NCI-H1048 (cell line): ENCODE measurements around the gene FGF22.
"Not testable (repeated sequence)": the region's sequence is repeated elsewhere in the genome, so short reads cannot be mapped to it uniquely, and the experiment has no call there.

ENCODE experiments used
- DNase-seq: peaks from one replicate; lab custom pipeline; 2025; lab: John Stamatoyannopoulos, UW

Gene FGF22

DNA sequence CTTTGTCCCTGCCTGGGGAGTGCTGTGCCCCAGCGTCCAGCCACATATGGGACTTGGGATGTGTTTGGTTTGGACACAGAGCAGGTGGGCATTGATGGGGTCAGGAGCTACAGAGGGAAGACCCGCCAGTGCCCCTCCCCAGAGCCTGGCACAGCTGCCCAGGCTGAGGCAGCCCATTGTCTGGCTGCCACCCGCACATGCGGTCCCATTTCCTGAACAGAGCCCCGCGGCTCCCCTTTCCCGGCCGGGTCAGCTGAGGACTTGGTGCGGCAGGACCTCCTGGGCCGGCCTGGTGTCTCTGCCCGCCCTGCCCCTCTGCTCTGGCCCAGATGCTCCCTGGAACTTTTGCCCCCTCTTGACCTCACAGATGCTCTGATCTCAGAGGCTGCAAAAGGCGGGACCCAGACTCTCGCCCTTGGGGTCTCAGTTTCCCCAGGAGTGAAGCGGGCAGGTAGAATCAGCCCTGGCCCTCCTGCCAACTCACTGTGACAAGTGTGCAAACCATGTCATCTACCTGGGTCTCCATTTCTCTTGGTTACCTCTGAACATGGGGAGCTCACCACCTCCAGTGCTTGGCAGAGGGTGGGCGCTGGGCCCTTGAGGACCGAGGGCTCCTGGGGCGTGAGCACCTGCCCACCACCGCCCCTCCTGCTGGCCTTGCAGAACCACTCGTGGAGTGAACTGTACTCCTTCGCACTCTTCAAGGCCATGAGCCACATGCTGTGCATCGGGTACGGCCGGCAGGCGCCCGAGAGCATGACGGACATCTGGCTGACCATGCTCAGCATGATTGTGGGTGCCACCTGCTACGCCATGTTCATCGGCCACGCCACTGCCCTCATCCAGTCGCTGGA, 32.2 kb upstream of the FGF22 start:
- no peak for DNase-seq

GRCh38 chr19:608155-609003, 31.3 kb upstream of the FGF22 start:
- no peak for DNase-seq

DNA sequence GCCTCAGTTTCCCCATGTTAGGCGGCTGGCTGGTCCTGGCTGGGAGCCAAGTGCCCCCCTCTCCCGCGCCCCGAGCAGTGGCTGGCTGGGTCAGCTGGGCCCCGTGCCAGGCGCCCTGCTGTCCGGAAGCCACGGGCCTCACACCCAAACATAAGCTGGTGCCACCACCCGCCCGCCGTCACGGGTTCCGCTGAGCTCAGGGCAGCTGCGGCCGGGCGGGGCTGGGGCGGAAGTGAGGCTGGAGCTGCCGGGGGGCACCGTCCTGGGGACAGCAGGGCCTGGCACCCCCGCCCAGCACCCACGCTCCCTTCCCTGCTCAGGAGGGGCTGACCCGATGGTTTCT, 30.7 kb upstream of the FGF22 start:
- no peak for DNase-seq

DNA sequence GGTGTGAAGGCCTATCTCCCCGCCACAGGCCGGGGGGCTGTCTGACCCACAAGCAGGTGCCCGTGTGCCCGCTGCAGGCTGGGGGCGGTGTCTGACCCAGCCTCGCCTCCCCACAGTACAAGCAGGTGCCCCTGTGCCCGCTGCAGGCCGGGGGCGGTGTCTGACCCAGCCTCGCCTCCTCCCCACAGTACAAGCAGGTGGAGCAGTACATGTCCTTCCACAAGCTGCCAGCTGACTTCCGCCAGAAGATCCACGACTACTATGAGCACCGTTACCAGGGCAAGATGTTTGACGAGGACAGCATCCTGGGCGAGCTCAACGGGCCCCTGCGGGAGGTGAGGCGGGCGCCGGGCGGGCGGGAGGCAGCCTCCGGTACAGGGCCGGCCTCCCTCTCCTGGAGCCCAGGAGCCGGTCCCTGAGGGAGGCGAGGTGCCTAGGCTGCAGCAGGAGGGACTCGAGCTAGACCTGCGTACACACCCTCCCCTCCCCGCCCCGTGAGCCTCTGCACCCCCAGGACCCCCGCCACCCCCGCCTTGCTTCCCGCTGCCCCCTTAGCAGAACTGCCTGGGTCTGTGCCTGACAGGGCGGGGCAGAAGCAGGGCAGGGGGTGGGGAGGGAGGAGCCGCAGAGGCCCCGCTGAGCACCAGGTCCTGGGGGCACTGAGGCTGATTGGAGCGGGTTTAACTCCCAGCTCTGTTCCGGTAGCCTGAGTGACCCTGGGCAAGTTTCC, 29.4 kb upstream of the FGF22 start:
- no peak for DNase-seq

DNA sequence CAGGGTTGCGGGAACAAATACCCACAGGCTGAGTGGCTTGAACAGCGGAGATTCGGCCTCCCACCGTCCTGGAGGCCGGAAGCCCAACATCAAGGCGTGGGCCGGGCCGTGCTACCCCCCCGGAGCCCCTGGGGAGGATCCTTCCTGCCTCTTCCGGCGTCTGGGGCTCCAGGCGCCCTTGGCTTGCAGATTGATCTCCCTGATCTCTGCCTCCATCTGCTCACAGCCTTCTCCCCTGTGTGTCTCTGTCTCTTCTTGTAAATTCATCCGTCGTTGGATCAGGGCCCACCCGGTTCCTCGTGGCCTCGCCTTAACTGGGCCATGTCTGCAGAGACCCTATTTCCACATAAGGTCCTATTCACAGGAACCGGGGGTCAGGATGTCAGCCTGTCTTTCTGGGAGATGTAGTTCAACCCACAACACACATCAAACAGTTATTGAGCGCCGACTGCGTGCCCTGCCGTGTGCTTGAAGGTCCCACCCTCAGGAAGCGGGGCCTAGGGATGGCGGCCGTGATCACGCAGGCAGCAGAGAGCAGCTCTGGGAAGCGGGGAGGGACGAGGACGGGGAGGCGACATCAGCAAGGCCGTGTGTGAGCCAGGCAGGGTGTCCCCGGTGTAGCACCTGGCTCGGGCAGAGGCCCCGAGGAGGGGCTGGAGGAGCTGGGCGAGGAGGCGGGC, 28.7 kb upstream of the FGF22 start:
- DNase-seq, result no peak

- no peak for DNase-seq
Observed at GRCh38 chr19:611481-611868, 28.2 kb upstream of the FGF22 start.

- no peak for DNase-seq
Observed at GRCh38 chr19:612941-613340, 26.7 kb upstream of the FGF22 start.

- no peak for DNase-seq
Observed at GRCh38 chr19:613732-614567, 25.7 kb upstream of the FGF22 start.

GRCh38 chr19:615619-616018, 24.1 kb upstream of the FGF22 start:
- no peak for DNase-seq

GRCh38 chr19:616062-616700, 23.5 kb upstream of the FGF22 start:
- DNase-seq, result no peak

- no peak for DNase-seq
Observed at GRCh38 chr19:616747-617526, 22.7 kb upstream of the FGF22 start.

- no peak for DNase-seq
Observed at GRCh38 chr19:617551-618246, 22.0 kb upstream of the FGF22 start.

DNA sequence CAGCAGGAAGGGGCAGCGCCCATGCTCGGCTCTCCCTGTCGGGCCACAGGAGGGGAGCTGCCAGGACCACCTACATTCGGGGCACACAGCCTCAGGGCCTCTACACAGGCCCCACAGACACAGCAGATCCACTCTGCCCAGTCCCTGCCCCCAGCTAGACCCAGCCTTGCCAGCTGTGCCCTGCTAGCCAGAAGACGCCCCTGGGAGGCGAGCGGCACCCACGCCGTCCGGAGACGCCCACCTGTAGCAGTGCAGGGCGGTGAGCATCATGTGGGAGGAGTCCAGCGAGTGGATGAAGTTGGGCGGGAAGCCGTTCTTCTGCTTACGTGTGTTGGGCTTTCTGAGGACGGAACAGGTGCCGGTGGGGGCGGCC, 21.4 kb upstream of the FGF22 start:
- DNase-seq, result no peak

- DNase-seq, result no peak
Observed at GRCh38 chr19:618674-619285, 20.9 kb upstream of the FGF22 start.

DNA sequence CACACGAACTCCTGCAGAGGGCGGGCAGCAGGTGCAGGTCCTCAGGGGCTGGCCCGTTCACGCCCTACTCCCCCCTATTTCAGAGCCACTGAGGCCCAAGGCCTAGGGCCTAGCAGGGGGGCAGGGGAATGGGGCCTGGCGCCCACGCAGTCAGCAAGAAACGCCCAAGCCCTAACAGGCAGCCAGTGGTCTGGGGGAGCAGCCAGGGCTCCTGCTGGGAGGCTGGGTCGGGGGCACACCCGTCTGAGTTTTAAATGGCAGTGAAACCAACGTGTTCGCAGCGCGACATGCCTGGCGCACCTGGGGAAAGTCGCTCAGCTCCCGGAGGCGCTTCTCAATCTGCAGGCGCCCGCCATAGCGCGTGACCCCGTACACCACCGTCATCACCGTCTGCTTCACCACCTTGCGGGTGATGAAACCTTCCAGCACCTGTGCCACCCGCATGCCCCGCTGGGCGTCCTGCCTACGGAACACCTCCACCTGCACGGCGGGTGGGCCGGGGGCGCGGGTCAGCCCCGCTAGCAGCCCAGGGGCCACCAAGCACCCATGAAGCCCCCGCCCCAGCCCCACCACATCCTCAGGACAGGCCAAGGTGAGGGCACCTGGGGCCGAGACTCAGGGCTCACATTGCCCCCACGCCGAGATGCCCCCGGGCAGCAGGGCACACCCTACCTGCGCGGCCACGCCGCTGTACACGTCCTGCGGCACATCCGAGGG, 20.2 kb upstream of the FGF22 start:
- DNase-seq, result no peak

DNA sequence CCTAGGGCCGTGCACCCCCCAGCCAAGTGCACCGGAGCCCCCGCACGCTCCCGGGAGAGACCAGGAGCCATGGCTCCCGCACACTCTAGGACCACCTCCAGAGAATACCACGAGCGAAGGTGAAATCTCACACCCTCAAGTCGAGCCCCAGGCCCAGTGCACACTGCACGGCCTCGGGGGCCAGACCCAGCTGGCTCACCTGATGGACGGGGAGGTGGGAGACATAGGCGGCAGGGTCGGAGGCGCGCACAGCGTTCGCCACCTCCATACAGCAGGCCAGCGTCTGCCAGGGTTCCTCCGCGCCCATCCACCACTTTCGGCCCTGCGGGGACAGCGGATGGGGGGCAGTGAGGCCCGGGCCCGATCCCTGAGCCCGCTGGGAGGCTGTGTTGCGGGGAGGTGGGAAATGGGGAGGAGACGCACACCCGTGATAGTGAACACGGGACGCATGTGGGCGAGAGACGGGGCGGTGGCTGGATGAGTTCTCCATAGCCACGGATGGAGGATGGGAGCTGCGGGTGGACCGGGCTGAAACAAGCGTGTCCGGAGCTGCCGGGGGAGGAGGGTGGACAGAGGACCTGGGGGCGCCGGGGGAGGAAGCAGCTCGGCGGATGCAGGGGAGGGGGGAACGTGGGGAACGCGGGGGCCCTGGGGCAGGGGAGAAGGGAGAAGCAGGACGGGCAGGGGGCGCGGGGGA, 19.4 kb upstream of the FGF22 start:
- DNase-seq, result no peak

DNA sequence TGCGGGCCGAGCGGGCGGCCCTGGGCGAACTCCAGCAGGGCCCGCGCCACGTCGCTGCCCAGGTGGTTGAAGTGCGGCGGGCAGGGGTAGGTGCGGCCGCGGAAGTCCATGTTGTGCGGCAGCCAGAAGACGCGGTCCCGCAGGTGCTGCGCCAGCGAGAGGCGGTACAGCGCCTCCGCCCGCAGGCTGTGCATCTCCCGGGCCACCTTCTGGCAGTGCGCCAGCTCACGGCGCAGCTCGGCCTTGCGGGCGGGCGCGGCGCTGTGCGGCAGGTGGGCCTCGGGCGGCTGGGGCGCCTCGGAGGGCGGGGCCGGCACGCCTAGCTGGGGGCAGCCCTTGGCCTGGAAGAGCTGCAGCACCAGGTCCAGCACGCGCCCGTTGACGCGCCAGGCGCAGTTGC, 18.5 kb upstream of the FGF22 start:
- DNase-seq, result not testable (repeated sequence)

DNA sequence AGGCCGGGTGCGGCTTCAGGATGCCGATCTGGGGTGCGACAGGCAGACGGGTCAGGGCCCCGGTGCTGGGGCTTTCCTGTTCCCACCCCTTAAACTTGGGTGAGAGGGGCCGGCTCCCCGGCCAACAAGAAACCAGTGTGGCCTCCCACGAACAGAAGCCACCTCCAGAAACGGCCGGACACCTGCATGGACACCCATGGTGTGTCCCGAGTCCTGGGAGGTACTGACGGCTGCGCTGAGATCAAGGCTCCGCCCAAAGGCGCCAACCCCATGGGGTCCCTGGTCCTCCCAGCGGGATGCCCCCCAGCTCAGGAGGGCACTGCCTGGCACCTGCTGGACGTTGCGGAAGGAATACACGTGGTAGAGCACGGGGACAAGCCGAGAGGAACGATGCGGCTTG, 17.9 kb upstream of the FGF22 start:
- no peak for DNase-seq
